ENCODE data around the gene TCTN3.
A peak's percentile ranks its signal among the peaks of the same experiment; 100 is the strongest.
"Not testable (repeated sequence)": the region's sequence is repeated elsewhere in the genome, so short reads cannot be mapped to it uniquely, and the experiment has no call there.

The TCTN3 gene

GRCh38 chr10:95693668-95694534 is at the start of gene TCTN3:
TCTN3 (minus strand) TSS chr10:95693927; CDS start chr10:95693899, 28 bp downstream.
- DNase-seq = peak; percentile 98
- peak; percentile 97 to 99 for ATAC-seq (replicated peaks)
- Mint-ChIP-seq H3K4me1 (peaks cover 42 to 64% of the 10 kb centered on the region in 2 donors), H3K27ac (peak within 1 kb of the TSS; percentile 97), H3K36me3 (peaks cover 25 to 44% of the 10 kb centered on the region in 2 donors), H3K27me3 (no peaks in the 10 kb centered on the region), H3K9me3 (peaks cover 11 to 13% of the 10 kb centered on the region in 2 donors), H3K4me3 (peak within 1 kb of the TSS; percentile 98 to 99)

- Mint-ChIP-seq H3K36me3 (peaks cover 23 to 26% of the 10 kb centered on the region in 2 donors), H3K27me3 (no peaks in the 10 kb centered on the region), H3K27ac (peak overlapping the region; percentile 73), H3K9me3 (peaks cover 7% of the 10 kb centered on the region in 2 donors), H3K4me1 (peaks cover 19 to 57% of the 10 kb centered on the region in 2 donors), H3K4me3 (peak overlapping the region; percentile 72 to 77)
- ATAC-seq (replicated peaks) (no peak), DNase-seq (no peak)
These were observed 49.3 kb upstream of the TCTN3 start for GRCh38 chr10:95742962-95743535.

GRCh38 chr10:95742485-95742884 is 48.8 kb upstream of the TCTN3 start:
- H3K36me3 Mint-ChIP-seq = peaks cover 21 to 23% of the 10 kb centered on the region in 2 donors
- H3K27ac Mint-ChIP-seq = peak overlapping the region; percentile 89
- DNase-seq (no peak), ATAC-seq (replicated peaks) (peak in 1 of 2 donors; percentile 2)
- H3K4me3 Mint-ChIP-seq = peak overlapping the region; percentile 83 to 89
- H3K9me3 Mint-ChIP-seq = peaks cover 7% of the 10 kb centered on the region in 2 donors
- H3K4me1 Mint-ChIP-seq = peaks cover 19 to 62% of the 10 kb centered on the region in 2 donors
- H3K27me3 Mint-ChIP-seq = no peaks in the 10 kb centered on the region

GRCh38 chr10:95741807-95742467 is 48.2 kb upstream of the TCTN3 start:
- H3K4me3 Mint-ChIP-seq = peak overlapping the region; percentile 83 to 89

GRCh38 chr10:95739056-95739455 is 45.3 kb upstream of the TCTN3 start:
- Mint-ChIP-seq H3K4me3 (no peak overlapping the region), H3K27me3 (no peaks in the 10 kb centered on the region), H3K27ac (no peak overlapping the region), H3K9me3 (no peaks in the 10 kb centered on the region), H3K36me3 (no peaks in the 10 kb centered on the region), H3K4me1 (peaks cover 14 to 48% of the 10 kb centered on the region in 2 donors)
- no peak for DNase-seq
- no peak for ATAC-seq (replicated peaks)

More at GRCh38 chr10:95741807-95742467, 48.2 kb upstream of the TCTN3 start:
- ATAC-seq (replicated peaks) (peak; percentile 92 to 94), DNase-seq (peak; percentile 70)
- Mint-ChIP-seq H3K9me3 (peaks cover 6 to 7% of the 10 kb centered on the region in 2 donors), H3K27ac (peak overlapping the region; percentile 89), H3K36me3 (peaks cover 16 to 20% of the 10 kb centered on the region in 2 donors), H3K4me1 (peaks cover 21 to 62% of the 10 kb centered on the region in 2 donors), H3K27me3 (no peaks in the 10 kb centered on the region)

- peaks cover 25 to 36% of the 10 kb centered on the region in 2 donors for H3K4me1 Mint-ChIP-seq
- H3K4me3 Mint-ChIP-seq; H3K27ac Mint-ChIP-seq; DNase-seq; H3K36me3 Mint-ChIP-seq; H3K9me3 Mint-ChIP-seq; ATAC-seq (replicated peaks); H3K27me3 Mint-ChIP-seq: not testable (repeated sequence)
These were observed 39.2 kb upstream of the TCTN3 start for GRCh38 chr10:95732907-95733306.

- peak overlapping the region; percentile 78 for H3K27ac Mint-ChIP-seq
- H3K27me3 Mint-ChIP-seq = no peaks in the 10 kb centered on the region
- peak; percentile 85 for ATAC-seq (replicated peaks)
- peaks cover 0 to 2% of the 10 kb centered on the region in 2 donors for H3K9me3 Mint-ChIP-seq
- DNase-seq = no peak
- peaks cover 0 to 3% of the 10 kb centered on the region in 2 donors for H3K36me3 Mint-ChIP-seq
- peaks cover 24 to 26% of the 10 kb centered on the region in 2 donors for H3K4me1 Mint-ChIP-seq
- H3K4me3 Mint-ChIP-seq = peak overlapping the region; percentile 0 to 8
These were observed 36.5 kb upstream of the TCTN3 start for GRCh38 chr10:95730233-95730632.

GRCh38 chr10:95729323-95730055 is 35.8 kb upstream of the TCTN3 start:
- Mint-ChIP-seq H3K4me1 (peaks cover 25 to 26% of the 10 kb centered on the region in 2 donors), H3K36me3 (peaks cover 0 to 3% of the 10 kb centered on the region in 2 donors), H3K9me3 (peaks cover 0 to 3% of the 10 kb centered on the region in 2 donors), H3K27me3 (no peaks in the 10 kb centered on the region), H3K27ac (no peak overlapping the region), H3K4me3 (no peak overlapping the region)
- no peak for ATAC-seq (replicated peaks)
- no peak for DNase-seq

GRCh38 chr10:95728526-95728925 is 34.8 kb upstream of the TCTN3 start:
- no peak for DNase-seq
- no peak for ATAC-seq (replicated peaks)
- Mint-ChIP-seq H3K27me3 (no peaks in the 10 kb centered on the region), H3K4me3 (no peak overlapping the region), H3K27ac (no peak overlapping the region), H3K36me3 (peaks cover 0 to 3% of the 10 kb centered on the region in 2 donors), H3K4me1 (peaks cover 26 to 28% of the 10 kb centered on the region in 2 donors), H3K9me3 (peaks cover under 1 to 4% of the 10 kb centered on the region in 2 donors)

GRCh38 chr10:95722496-95722895 is 28.8 kb upstream of the TCTN3 start:
- not testable (repeated sequence) for H3K27ac Mint-ChIP-seq; DNase-seq; H3K4me3 Mint-ChIP-seq; H3K36me3 Mint-ChIP-seq; H3K27me3 Mint-ChIP-seq; H3K9me3 Mint-ChIP-seq; ATAC-seq (replicated peaks)
- H3K4me1 Mint-ChIP-seq = peaks cover 11 to 19% of the 10 kb centered on the region in 2 donors

- DNase-seq; H3K9me3 Mint-ChIP-seq; ATAC-seq (replicated peaks); H3K27me3 Mint-ChIP-seq; H3K27ac Mint-ChIP-seq; H3K4me3 Mint-ChIP-seq; H3K36me3 Mint-ChIP-seq: not testable (repeated sequence)
- H3K4me1 Mint-ChIP-seq = peaks cover 9 to 19% of the 10 kb centered on the region in 2 donors
These were observed 27.0 kb upstream of the TCTN3 start for GRCh38 chr10:95720745-95721144.

GRCh38 chr10:95716866-95717265 is 23.1 kb upstream of the TCTN3 start:
- ATAC-seq (replicated peaks) (no peak), DNase-seq (no peak)
- H3K4me1 Mint-ChIP-seq = peaks cover 2 to 8% of the 10 kb centered on the region in 2 donors
- peaks cover 0 to 3% of the 10 kb centered on the region in 2 donors for H3K36me3 Mint-ChIP-seq
- no peaks in the 10 kb centered on the region for H3K27me3 Mint-ChIP-seq
- H3K27ac Mint-ChIP-seq = no peak overlapping the region
- H3K4me3 Mint-ChIP-seq = no peak overlapping the region
- no peaks in the 10 kb centered on the region for H3K9me3 Mint-ChIP-seq

- H3K27ac Mint-ChIP-seq = no peak overlapping the region
These were observed 22.7 kb upstream of the TCTN3 start for GRCh38 chr10:95716466-95716865.

More at GRCh38 chr10:95716466-95716865, 22.7 kb upstream of the TCTN3 start:
- no peaks in the 10 kb centered on the region for H3K27me3 Mint-ChIP-seq
- H3K9me3 Mint-ChIP-seq = no peaks in the 10 kb centered on the region
- peaks cover 2 to 8% of the 10 kb centered on the region in 2 donors for H3K4me1 Mint-ChIP-seq
- ATAC-seq (replicated peaks) = no peak
- no peak for DNase-seq
- H3K36me3 Mint-ChIP-seq = peaks cover 0 to 5% of the 10 kb centered on the region in 2 donors
- no peak overlapping the region for H3K4me3 Mint-ChIP-seq

All from stimulated activated naive B cell treated with anti-CD40 and anti-IgM and Interleukin-4, amounts not matched to agents 10 μg/mL and 1 μg/mL and 100 μg/mL, for 72 hours (primary cell).